ENCODE results near the gene FCN1.

FCN1 gene

GRCh38 chr9:134894136-134894860 is 23.4 kb downstream of the FCN1 start:
- DNase-seq (ENCODE audit: low read depth in 1 of 2, low spot score in 1 of 2), result no peak

GRCh38 chr9:134892820-134893420 is 24.8 kb downstream of the FCN1 start:
- no peak for DNase-seq (ENCODE audit: low read depth in 1 of 2, low spot score in 1 of 2)

GRCh38 chr9:134892221-134892620 is 25.5 kb downstream of the FCN1 start:
- no peak for DNase-seq (ENCODE audit: low read depth in 1 of 2, low spot score in 1 of 2)

GRCh38 chr9:134891713-134892112 is 26.0 kb downstream of the FCN1 start:
- no peak for DNase-seq (ENCODE audit: low read depth in 1 of 2, low spot score in 1 of 2)

DNA sequence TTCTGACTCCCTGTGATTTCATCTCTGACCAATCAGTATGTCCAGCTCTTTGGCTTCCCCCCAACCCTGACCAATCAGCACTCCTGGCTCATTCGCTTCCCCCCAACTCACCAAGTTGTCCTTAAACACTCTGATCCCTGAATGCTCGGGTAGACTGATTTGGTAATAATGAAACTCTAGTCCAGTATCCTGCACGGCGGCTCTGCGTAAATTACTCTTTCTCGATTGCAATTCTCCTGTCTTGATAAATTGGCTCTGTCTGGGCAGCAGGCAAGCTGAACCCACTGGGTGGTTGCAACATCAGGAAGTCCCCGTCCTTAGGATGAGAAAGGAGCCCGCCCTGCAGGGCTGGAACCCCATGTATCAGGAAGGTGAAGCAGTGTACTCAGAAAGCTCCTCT is 26.7 kb downstream of the FCN1 start:
- no peak for DNase-seq (ENCODE audit: low read depth in 1 of 2, low spot score in 1 of 2)

DNA sequence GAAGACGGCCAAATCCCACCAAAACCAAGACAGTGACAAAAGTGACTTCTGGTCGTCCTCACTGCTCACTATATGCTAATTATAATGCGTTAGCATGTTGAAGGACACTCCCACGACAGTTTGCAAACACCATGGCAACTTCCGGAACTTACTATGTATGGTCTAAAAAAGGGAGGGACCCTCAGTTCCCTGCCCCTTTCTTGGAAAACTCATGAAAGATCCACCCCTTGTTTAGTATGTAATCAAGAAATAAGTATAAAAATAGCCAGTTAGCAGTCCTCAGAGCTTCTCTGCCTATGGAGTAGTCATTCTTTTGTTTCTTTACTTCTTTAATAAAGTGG is 27.6 kb downstream of the FCN1 start:
- DNase-seq (ENCODE audit: low read depth in 1 of 2, low spot score in 1 of 2), result no peak

GRCh38 chr9:134889386-134890154 is 28.1 kb downstream of the FCN1 start:
- no peak for DNase-seq (ENCODE audit: low read depth in 1 of 2, low spot score in 1 of 2)

GRCh38 chr9:134888603-134889190 is 29.0 kb downstream of the FCN1 start:
- DNase-seq (ENCODE audit: low read depth in 1 of 2, low spot score in 1 of 2), result no peak

DNA sequence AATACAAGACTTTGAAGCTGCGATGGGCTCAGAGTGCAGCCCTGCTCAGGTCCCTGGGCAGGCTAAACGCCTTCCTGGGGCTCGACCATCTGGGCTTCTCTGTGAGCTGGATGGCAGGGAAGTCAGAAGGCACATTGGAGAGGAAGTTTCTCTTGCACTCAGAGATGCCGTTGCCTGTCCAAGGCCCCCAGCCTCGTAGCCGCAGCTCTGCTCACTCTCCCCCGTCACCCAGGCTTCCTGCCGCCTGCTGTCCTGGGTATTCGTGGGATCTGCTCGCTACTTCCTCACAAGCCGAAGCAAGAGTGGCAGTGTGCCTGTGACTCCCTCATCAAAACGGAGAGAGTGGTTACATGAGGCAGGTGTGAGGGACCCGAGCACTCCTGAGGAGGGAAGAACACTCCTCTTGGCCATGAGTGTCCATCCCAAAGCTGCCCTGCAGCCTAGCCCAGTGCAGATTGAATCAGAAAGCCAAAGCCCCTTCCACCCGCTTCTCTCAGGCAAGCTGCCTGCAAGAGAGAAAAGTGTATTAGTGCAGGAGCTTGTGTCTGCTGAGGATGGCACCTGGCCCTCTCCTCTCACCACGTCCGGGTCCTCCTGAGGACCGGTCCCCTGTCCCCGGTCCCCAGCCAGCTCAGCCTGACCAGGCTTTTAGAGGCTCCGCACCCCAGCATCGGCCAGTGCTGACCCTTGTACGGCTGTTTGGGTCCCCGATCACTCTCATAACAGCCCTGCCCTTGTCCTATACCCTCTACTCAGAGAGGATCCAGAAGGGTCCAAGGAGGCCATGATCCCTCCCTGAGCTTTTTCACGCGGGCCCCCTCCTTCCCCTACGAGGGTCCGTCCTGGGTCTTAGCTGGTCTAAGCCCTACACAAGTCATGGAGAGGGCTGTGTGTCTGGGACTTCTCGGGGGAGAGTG is 29.8 kb downstream of the FCN1 start:
- no peak for DNase-seq (ENCODE audit: low read depth in 1 of 2, low spot score in 1 of 2)

GRCh38 chr9:134887219-134887618 is 30.5 kb downstream of the FCN1 start:
- DNase-seq (ENCODE audit: low read depth in 1 of 2, low spot score in 1 of 2), result no peak

GRCh38 chr9:134886413-134886913 is 31.2 kb downstream of the FCN1 start:
- DNase-seq (ENCODE audit: low read depth in 1 of 2, low spot score in 1 of 2), result no peak

- no peak for DNase-seq (ENCODE audit: low read depth in 1 of 2, low spot score in 1 of 2)
Measured at GRCh38 chr9:134885679-134886412, 31.9 kb downstream of the FCN1 start.

DNA sequence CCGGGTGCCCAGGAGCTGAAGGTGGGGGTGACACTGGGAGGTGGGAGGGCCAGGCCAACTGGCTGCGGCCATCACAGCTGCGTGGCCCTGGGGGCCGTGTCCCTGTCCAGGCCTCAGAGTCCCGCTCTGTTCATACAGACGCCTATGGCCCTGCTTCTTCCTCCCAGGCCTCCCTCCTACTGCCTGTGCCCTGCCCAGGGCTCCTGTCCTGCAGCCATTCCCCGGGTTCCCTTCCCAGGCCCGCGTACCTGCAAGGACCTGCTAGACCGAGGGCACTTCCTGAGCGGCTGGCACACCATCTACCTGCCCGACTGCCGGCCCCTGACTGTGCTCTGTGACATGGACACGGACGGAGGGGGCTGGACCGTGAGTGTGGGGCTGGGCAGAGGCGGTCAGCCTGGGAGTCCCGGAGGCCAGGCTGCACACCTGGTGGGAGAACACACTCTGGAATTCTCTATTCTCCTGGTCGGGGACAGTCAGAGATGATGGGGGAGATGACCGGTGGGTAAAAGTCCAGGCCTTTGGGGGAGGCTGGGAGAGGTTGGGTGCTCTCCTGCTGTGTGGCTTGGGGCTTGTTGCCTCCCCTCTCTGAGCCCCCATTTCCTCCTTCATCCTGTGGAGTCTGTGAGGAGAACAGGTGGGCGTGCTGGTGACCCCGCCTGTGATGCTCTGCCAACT is 32.6 kb downstream of the FCN1 start:
- no peak for DNase-seq (ENCODE audit: low read depth in 1 of 2, low spot score in 1 of 2)

- no peak for DNase-seq (ENCODE audit: low read depth in 1 of 2, low spot score in 1 of 2)
Measured at GRCh38 chr9:134884492-134884891, 33.2 kb downstream of the FCN1 start.

DNA sequence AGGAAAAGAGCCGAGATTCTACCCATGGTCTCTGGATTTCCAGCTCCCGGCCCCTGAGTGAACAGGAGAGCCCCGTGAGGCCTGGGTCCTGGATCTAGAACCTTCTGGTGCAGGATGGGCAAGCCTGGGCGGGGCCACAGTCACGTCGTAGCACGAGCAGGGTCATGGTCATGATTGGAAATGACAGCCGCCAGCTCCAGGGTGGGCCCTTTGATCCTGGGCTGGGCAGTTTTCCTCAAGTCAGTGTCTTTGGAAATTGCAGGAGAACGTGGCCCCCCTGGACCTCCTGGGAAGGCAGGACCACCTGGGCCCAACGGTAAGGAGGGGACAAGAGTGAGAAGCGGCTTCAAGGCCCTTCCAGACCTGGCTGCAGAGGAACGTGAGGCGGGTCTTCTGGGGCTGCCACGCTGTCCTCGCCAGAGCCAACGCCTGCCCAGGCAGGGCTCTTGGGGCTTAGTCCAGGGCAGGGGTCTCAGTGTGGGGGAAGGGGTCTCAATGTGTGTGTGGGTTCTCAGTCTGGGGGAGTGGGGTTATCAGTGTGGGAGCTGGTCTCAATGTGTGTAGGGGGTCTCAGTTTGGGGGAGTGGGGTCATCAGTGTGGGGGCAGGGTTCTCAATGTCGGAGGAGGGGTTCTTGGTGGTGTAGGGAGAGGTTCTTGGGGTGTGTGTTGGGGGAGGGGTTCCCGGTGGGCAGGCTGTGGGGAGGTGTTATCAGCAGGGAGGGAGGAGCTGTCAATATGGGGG is 34.5 kb downstream of the FCN1 start:
- DNase-seq (ENCODE audit: low read depth in 1 of 2, low spot score in 1 of 2), result no peak

DNA sequence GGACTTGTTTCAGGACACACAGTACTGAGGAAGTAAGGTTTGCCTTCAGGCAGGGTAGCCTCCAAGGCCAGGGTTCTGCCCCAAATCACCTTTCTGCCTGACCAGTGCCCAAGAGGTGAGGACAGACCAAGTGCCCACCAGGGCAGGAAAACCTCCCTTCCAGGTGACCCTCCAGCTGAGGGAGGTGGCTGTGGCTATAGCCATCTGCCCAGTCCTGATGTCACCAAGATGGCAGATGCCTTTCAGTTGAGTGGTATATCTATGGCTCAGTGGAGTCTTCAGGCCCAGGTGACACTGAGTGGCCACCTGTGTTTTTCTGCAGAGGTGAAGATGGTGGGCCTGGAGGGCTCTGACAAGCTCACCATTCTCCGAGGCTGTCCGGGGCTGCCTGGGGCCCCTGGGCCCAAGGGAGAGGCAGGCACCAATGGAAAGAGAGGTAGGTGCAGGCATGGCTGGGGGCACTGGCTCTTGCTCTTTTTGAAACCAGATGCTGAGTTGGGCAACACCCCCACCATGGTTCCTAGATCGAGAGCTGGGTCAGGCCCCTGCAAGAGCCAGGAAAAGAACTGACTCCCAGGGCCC is 35.4 kb downstream of the FCN1 start:
- no peak for DNase-seq (ENCODE audit: low read depth in 1 of 2, low spot score in 1 of 2)

DNA sequence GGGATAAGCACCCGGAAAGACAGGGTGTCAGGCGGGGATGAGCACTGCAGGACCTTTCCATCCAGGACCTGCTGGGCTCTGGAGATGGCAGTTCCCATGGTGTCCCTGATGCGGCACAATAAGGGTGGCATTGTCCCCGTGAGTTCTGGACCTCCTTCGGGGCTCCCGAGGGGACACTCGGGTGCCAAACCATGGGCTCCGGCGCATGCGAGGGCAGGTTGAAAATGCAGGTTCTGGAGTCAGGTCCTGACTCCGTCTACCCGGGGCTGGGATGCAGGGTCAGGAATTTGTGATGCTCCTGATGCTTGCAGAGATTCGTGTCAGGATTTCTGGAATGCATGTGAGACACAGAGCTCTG is 36.4 kb downstream of the FCN1 start:
- no peak for DNase-seq (ENCODE audit: low read depth in 1 of 2, low spot score in 1 of 2)

DNA sequence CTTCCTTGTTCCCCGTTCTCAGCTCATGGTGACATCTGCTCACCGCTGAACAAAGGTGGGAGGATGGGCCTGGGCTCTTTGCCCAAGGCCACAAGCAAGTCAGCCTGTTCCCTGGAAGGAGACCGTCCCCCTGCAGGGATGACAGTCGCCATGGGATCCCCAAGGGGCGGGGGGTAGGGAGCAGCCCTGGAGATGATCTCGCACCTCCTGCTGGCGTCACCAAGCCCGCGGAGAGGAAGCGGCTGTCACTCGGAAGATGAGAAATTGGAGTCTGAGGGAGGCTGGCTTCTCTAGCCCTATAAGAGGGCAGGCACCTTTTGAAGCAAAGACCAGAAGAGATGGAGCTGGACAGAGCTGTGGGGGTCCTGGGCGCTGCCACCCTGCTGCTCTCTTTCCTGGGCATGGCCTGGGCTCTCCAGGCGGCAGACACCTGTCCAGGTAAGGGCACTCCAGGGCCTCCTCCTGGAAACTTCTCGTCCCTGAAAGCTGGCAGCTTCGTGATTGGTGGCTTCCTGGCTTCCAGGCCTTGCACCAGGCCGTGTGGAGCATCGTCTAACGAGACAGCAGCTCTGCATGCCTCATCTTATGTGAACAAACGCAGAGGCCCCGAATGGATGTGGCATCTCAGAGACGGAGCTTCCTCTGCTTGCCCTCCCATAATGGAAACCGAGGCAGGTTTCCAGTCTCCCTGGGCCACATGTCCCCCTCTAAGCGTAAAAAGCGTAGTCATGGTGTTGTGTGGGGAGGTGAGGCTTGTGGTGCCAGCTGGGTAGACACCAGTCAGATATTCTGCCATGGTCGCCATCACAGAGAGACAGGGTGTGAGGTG is 37.0 kb downstream of the FCN1 start, which contains the start of gene FCN2:
FCN2 (plus strand) TSS at position 327 of the 829 bp plus-strand sequence; CDS start at position 339, 12 bp downstream.
- no peak for DNase-seq (ENCODE audit: low read depth in 1 of 2, low spot score in 1 of 2)
